GM18951 (cell line): ENCODE data around the gene ZNF425.
"Not testable (repeated sequence)": the region's sequence is repeated elsewhere in the genome, so short reads cannot be mapped to it uniquely, and the experiment has no call there.

Experiments
- POLR2A ChIP-seq: IDR thresholded peaks from 4 replicates; pipeline ENCODE4 v1.6.1; 2011; ENCODE audit warnings: mild to moderate bottlenecking; ENCODE audit not compliant: insufficient read length, insufficient read depth; ENCODE audit errors: extremely low read depth
- in situ Hi-C: fragments of 300-500 bp; cut with MboI; formaldehyde crosslinking; loops from one replicate; pipeline ENCODE4 v1.12.0; 2022; ENCODE audit warnings: low sequenced_read_pairs, mixed read lengths, inconsistent platforms; ENCODE audit not compliant: unreplicated experiment

Gene ZNF425

DNA sequence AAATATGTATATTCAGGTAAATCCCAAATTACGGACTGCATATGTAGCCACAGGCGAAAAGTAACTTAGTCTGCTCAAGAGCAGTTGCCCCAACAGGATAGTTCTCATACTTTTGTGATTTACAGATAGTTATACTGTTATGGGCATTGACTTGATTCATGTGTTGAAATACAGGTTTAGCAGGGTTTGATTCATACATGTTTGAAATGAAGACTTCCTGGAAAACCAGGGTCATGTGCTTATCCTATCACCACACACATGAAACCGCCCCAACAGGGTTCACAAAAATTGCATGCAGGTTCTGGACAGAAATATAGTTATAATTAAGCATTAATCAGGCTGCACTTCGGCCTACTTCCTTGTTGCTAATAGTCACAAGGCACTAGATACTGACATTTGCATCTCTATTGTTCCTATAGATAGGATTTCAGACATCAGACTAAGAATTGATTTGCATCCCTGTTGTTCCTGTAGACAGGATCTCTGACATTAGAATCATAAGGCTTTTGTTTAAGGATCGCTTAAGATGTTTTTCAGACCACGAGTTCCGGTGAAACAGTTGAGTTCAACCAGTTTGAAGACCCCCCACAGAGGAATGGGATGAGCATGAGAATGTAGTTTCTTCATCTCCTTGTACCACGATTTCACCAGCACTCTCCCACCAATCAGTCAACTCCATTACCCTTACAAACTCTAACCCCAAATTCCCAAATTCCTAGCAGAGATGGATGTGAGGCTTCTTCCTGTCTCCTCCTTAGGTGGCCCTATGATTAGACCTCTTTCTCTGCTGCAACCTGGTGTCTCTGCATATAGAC is 19.1 kb upstream of the ZNF425 start:
- in situ Hi-C loops = no loop called here
- no peak for TF ChIP-seq POLR2A

DNA sequence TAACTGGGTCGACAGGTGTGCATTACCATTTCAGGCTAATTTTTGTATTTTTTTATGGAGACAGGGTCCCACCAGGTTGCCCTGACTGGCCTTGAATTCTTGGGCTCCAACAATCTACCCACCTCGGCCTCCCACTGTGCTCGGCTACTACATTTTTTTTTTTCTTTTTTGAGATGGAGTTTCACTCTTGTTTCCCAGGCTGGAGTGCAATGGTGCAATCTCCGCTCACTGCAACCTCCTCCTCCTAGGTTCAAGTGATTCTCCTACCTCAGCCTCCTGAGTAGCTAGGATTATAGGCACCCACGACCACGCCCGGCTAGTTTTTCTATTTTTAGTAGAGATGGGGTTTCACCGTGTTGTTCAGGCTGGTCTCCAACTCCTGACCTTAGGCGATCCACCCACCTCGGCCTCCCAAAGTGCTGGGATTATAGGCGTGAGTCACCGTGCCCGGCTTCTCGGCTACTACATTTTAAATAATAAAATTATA is 18.4 kb upstream of the ZNF425 start:
- in situ Hi-C loops = not testable (repeated sequence)

DNA sequence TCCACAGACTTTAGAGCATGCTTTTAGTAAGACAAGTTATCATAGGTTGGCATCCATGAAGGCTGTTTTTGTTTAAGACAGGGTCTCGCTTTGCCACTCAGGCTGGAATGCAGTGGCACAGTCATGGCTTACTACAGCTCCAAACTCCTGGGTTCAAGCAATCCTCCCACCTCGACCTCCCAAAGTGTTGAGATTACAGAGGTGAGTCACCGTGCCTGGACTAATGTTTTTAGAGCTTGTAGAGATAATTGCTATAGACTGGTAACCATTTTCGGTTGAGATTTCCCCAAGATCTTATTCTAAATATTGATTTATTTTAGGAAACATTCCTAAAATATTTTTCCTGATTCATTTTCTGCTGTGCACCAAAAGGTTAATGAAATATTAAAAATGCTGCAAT is 15.8 kb upstream of the ZNF425 start:
- in situ Hi-C loops = no loop called here
- no peak for TF ChIP-seq POLR2A

- in situ Hi-C loops = no loop called here
Measured at GRCh38 chr7:149140831-149141230, 14.7 kb upstream of the ZNF425 start.

DNA sequence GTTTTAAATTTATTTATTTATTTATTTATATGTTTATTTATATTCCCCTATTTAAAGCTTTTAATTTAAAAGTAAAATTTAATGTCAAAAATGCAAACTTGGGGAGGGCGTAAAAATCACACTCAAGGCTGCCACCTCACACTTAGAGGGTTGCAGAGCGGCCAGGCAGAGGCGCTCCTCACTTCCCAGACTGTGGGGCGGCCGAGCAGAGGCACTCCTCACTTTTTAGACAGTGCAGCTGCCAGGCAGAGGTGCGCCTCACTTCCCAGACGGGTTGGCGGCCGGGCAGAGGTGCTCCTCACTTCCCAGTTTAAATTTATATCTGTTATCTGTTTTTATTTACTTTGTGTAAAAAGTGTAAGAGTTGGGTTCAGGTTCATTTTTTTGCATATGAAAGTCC is 10.0 kb upstream of the ZNF425 start:
- no peak for TF ChIP-seq POLR2A
- in situ Hi-C loops = no loop called here

More at GRCh38 chr7:149140831-149141230, 14.7 kb upstream of the ZNF425 start:
- TF ChIP-seq POLR2A = no peak

GRCh38 chr7:149133028-149133710 is 7.0 kb upstream of the ZNF425 start:
- no peak for TF ChIP-seq POLR2A
- in situ Hi-C loops = no loop called here

DNA sequence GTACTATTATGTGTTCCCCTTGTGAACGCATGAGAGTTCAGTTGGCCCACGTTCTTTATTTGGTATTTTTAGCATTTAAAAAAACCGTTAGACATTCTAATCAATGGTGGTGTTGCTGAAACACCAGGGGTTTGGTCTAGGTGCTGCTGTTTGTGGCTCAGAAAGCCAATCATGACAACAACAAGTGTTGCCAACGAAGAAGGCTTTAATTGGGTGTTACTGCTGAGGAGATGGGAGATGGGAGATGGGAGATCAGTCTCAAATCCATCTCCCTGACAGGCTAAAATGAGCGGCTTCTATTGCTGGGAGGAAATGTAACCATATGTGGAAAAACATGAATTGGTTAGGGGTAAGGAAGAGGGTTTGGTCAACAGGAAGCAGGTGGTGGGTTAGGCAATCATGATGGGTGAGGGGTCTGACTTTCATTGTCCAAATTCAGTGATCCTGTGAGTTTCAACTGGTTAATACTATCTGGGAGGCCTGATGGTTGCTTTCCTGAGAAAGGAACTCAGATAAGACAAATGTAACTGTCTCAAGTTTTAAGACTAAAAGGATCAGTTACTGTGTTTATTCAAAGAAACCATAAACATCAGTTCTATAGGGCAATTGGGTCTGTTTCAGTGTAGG is 4.6 kb upstream of the ZNF425 start:
- in situ Hi-C loops = no loop called here
- TF ChIP-seq POLR2A = no peak

DNA sequence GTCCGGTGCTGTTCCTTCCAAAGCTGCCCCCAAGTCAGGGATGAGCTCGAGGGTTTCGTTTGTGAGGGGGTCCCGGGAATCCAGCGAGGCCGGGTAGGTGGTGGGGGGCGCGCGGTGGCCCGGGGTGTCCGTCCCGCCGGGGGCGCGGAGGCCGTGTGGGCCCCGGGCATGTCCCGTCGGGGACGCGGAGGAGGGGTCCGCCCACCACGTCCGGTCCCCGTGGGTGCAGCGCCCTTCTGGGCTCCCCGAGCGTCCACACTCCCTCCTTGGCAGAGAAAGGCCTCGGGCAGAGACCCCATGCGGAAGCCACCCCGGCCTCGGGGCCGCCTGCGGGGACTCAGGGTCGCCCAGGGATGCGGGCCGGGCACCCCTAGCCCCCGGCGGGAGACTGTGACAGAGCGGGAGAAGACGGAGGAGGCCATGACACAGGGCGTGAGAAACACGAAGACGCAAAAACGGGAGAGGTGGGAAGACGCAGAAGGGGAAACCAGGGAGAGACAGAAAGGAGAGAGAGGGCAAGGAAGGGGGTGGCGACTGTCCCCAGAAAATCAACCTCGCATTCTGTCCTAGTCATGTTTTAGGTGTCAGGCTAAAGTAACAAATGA is 640 bp upstream of the ZNF425 start:
- in situ Hi-C loops = no loop called here
- TF ChIP-seq POLR2A = no peak

GRCh38 chr7:149125189-149125862 is 798 bp downstream of the ZNF425 start:
- TF ChIP-seq POLR2A = no peak
- in situ Hi-C loops = no loop called here

GRCh38 chr7:149109969-149110368 is 16.2 kb downstream of the ZNF425 start:
- in situ Hi-C loops = no loop called here
- TF ChIP-seq POLR2A = no peak

GRCh38 chr7:149104749-149105148 is 21.4 kb downstream of the ZNF425 start:
- in situ Hi-C loops = no loop called here
- no peak for TF ChIP-seq POLR2A

DNA sequence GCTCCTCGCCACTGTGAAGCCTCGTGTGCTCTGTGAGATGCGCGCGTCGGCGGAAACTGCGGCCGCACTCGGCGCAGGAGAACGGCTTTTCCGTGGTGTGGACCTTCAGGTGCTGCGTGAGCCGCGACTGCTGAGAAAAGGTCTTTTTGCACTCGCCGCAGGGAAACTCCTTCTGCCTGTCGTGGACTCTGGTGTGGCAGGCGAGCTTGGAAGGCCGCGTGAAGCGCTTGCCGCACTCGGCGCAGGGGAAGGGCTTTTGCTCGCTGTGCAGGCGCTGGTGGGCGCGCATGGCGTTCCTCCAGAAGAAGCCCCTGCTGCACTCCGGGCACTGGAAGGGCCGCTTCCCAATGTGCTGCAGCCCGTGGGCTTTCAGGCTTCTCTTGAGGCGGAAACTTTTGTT is 21.9 kb downstream of the ZNF425 start:
- no peak for TF ChIP-seq POLR2A
- in situ Hi-C loops = no loop called here

GRCh38 chr7:149103424-149103823 is 22.7 kb downstream of the ZNF425 start:
- TF ChIP-seq POLR2A = no peak
- in situ Hi-C loops = no loop called here
